GM12892 (cell line): ENCODE measurements around the gene LMO1.

ENCODE experiments used
- POLR2A ChIP-seq: IDR thresholded peaks from 2 replicates; pipeline ENCODE4 v1.6.1; 2011; ENCODE audit warnings: low read depth, low read length, control low read depth
- TAF1 ChIP-seq: IDR thresholded peaks from 2 replicates; pipeline ENCODE4 v1.6.1; 2011; ENCODE audit warnings: low read depth, mild to moderate bottlenecking, control low read depth, low read length, borderline replicate concordance

DNA sequence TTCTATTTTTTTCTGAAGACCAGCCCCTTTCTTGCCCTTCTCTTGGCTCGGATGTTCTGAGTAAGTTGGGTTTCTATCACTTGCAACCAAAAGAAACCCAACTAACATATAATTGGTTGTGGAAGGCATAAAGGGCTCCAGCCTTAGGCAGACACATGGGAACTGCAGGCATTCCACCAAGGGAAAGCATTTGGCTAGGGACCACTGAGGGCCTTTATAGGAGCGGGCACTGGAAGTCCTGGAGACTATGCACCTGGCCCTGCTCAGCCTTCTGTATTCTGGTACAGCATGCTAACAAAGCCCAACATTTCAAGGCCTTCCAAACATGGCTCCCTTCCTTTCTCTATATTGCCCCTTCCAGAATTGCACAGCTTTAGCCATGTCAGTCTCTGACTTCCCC, 17.6 kb upstream of the LMO1 start:
- TF ChIP-seq POLR2A (no peak), TAF1 (no peak)
